HEK293 (cell line): Measurements from ENCODE around the gene FBXO21.

Experiments used
- CTCF ChIA-PET: fragments of 350-600 bp; formaldehyde crosslinking; extraction: SDS; loops from one replicate; lab custom pipeline; 2021; ENCODE audit warnings: antibody characterized with exemption; lab: Yijun Ruan, JAX
- POLR2A ChIA-PET: fragments of 300-600 bp; formaldehyde crosslinking; extraction: SDS; loops from one replicate; lab custom pipeline; 2020; ENCODE audit warnings: antibody characterized with exemption, inconsistent platforms; lab: Yijun Ruan, JAX
- H3K27ac ChIP-seq: fragments of 200-500 bp; sonication (Bioruptor generic); 2 replicates; pipeline ENCODE4 v1.5.1; 2014; ENCODE audit warnings: low read depth, low read length, control low read depth, inconsistent platforms; ENCODE audit errors: extremely low read depth
- H3K36me3 ChIP-seq, 2 experiments: fragments of 200-500 bp in 1 of 2; sonication (Bioruptor generic) in 1 of 2; 1 replicate in 1 of 2; 2 replicates in 1 of 2; pipeline ENCODE4 v1.5.1; 2014 to 2017; ENCODE audit warnings: inconsistent platforms in 2 of 2, low read length in 2 of 2; ENCODE audit not compliant: control insufficient read depth in 2 of 2, insufficient read depth in 1 of 2
- H3K4me1 ChIP-seq: fragments of 200-500 bp; sonication (Bioruptor generic); 2 replicates; pipeline ENCODE4 v1.5.1; 2014; ENCODE audit warnings: mild to moderate bottlenecking, low read length, inconsistent platforms; ENCODE audit not compliant: control insufficient read depth, insufficient read depth
- H3K4me3 ChIP-seq: 2 replicates; pipeline ENCODE4 v1.5.1; 2011; ENCODE audit warnings: low read depth, mild to moderate bottlenecking, control low read depth, low read length, moderate library complexity
- H3K9me3 ChIP-seq: fragments of 200-500 bp; sonication (Bioruptor generic); 2 replicates; pipeline ENCODE4 v1.5.1; 2014; ENCODE audit warnings: low read depth, low read length, inconsistent platforms; ENCODE audit not compliant: control insufficient read depth, insufficient read depth
- KLF8 ChIP-seq: fragments of 450-650 bp; formaldehyde crosslinking; IDR thresholded peaks from 2 replicates; pipeline ENCODE4 v1.5.1; 2016; ENCODE audit warnings: missing biosample characterization, missing genetic modification characterization
- SCRT1 ChIP-seq: fragments of 450-650 bp; formaldehyde crosslinking; IDR thresholded peaks from 2 replicates; pipeline ENCODE4 v1.5.1; 2016; ENCODE audit warnings: missing biosample characterization, missing genetic modification characterization, borderline replicate concordance
- SCRT2 ChIP-seq: fragments of 450-650 bp; formaldehyde crosslinking; IDR thresholded peaks from 2 replicates; pipeline ENCODE4 v1.5.1; 2016; ENCODE audit warnings: missing biosample characterization, missing genetic modification characterization
- SETDB1 ChIP-seq: IDR thresholded peaks from one replicate; pipeline ENCODE4 v1.6.1; 2017; ENCODE audit warnings: mild to moderate bottlenecking, low read length, moderate library complexity, mixed read lengths; ENCODE audit not compliant: insufficient read length
- SP2 ChIP-seq: fragments of 450-650 bp; formaldehyde crosslinking; IDR thresholded peaks from 2 replicates; pipeline ENCODE4 v1.5.1; 2016; ENCODE audit warnings: missing biosample characterization, missing genetic modification characterization
- WT1 ChIP-seq: fragments of 450-650 bp; formaldehyde crosslinking; IDR thresholded peaks from 2 replicates; pipeline ENCODE4 v1.5.1; 2016; ENCODE audit warnings: missing biosample characterization, missing genetic modification characterization
- YY1 ChIP-seq: fragments of 450-650 bp; formaldehyde crosslinking; IDR thresholded peaks from 2 replicates; pipeline ENCODE4 v1.5.1; 2018; ENCODE audit warnings: missing biosample characterization, missing genetic modification characterization
- ZEB2 ChIP-seq: fragments of 450-650 bp; formaldehyde crosslinking; IDR thresholded peaks from 2 replicates; pipeline ENCODE4 v1.5.1; 2016; ENCODE audit warnings: missing biosample characterization, missing genetic modification characterization
- ZNF223 ChIP-seq: fragments of 450-650 bp; formaldehyde crosslinking; IDR thresholded peaks from 2 replicates; pipeline ENCODE4 v1.5.1; 2016; ENCODE audit warnings: missing biosample characterization, missing genetic modification characterization
- ZNF274 ChIP-seq, 2 experiments: fragments of 200-500 bp in 1 of 2; fragments of 450-650 bp in 1 of 2; sonication (Bioruptor generic) in 1 of 2; formaldehyde crosslinking in 1 of 2; IDR thresholded peaks; 2 replicates each; pipeline versions ENCODE4 v1.5.1 to v1.6.1; 2014 to 2016; ENCODE audit warnings: borderline replicate concordance in 1 of 2, inconsistent platforms in 1 of 2, low read length in 1 of 2, missing biosample characterization in 1 of 2, missing genetic modification characterization in 1 of 2
- ZNF302 ChIP-seq: fragments of 450-650 bp; formaldehyde crosslinking; IDR thresholded peaks from 2 replicates; pipeline ENCODE4 v1.5.1; 2016; ENCODE audit warnings: missing biosample characterization, missing genetic modification characterization, low read depth
- ZNF350 ChIP-seq: fragments of 450-650 bp; formaldehyde crosslinking; IDR thresholded peaks from 2 replicates; pipeline ENCODE4 v1.5.0; 2017; ENCODE audit warnings: missing biosample characterization, mild to moderate bottlenecking, missing genetic modification characterization
- ZNF423 ChIP-seq: fragments of 450-650 bp; formaldehyde crosslinking; IDR thresholded peaks from 2 replicates; pipeline ENCODE4 v1.5.1; 2016; ENCODE audit warnings: missing biosample characterization, missing genetic modification characterization
- ZNF48 ChIP-seq: fragments of 450-650 bp; formaldehyde crosslinking; IDR thresholded peaks from 2 replicates; pipeline ENCODE4 v1.5.1; 2016; ENCODE audit warnings: missing biosample characterization, missing genetic modification characterization
- ZNF514 ChIP-seq: fragments of 450-650 bp; formaldehyde crosslinking; IDR thresholded peaks from 2 replicates; pipeline ENCODE4 v1.5.1; 2016; ENCODE audit warnings: missing biosample characterization, missing genetic modification characterization
- ZNF621 ChIP-seq: fragments of 450-650 bp; formaldehyde crosslinking; IDR thresholded peaks from 2 replicates; pipeline ENCODE4 v1.5.1; 2017; ENCODE audit warnings: missing biosample characterization, missing genetic modification characterization
- TF ChIP-seq, protein P1 (sequence below): fragments of 450-650 bp; IDR thresholded peaks from 2 replicates; pipeline ENCODE4 v1.5.1; 2018; ENCODE audit warnings: missing biosample characterization, missing genetic modification characterization
- TF ChIP-seq, protein P2 (sequence below): fragments of 450-650 bp; formaldehyde crosslinking; IDR thresholded peaks from 2 replicates; pipeline ENCODE4 v1.5.1; 2016; ENCODE audit warnings: missing biosample characterization, missing genetic modification characterization
- TF ChIP-seq, protein P3 (sequence below): fragments of 450-650 bp; formaldehyde crosslinking; IDR thresholded peaks from 2 replicates; pipeline ENCODE4 v1.5.1; 2016; ENCODE audit warnings: missing biosample characterization, missing genetic modification characterization, borderline replicate concordance
- TF ChIP-seq, protein P4 (sequence below): fragments of 450-650 bp; formaldehyde crosslinking; IDR thresholded peaks from 2 replicates; pipeline ENCODE4 v1.5.1; 2016; ENCODE audit warnings: missing biosample characterization, missing genetic modification characterization, low read depth

The FBXO21 gene

DNA sequence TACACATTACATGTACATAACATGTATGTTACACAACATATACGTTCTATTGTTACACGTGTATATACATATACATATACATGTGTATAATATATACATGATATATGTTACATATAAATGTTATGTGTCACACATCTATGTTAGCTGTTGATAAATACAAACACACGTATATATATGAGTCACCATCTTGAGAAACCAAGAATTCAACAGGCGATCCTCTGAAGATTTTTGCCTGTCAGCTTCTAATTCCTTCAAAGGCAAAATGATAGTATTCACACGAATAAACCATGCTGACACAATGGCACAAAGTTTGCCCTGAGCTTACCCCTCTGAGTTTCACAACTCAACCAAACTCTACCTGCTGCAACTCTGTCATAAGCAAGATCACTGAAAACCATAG is 60.9 kb downstream of the FBXO21 start:
- Histone ChIP-seq H3K9me3 (no peaks in the 10 kb centered on the region), H3K27ac (no peak overlapping the region), H3K4me3 (no peak overlapping the region), H3K4me1 (no peaks in the 10 kb centered on the region), H3K36me3 (no peaks in the 10 kb centered on the region)
- TF ChIP-seq YY1 (tag by site-specific recombination) (no peak), SCRT2 (0 out of 2 replicates have a peak, but pooled peaks have one; percentile 16), SP2 (tag by site-specific recombination) (no peak), ZNF302 (tag by site-specific recombination) (no peak), ZNF514 (tag by site-specific recombination) (no peak), SETDB1 (no peak)
- TF ChIP-seq, protein P1, sequence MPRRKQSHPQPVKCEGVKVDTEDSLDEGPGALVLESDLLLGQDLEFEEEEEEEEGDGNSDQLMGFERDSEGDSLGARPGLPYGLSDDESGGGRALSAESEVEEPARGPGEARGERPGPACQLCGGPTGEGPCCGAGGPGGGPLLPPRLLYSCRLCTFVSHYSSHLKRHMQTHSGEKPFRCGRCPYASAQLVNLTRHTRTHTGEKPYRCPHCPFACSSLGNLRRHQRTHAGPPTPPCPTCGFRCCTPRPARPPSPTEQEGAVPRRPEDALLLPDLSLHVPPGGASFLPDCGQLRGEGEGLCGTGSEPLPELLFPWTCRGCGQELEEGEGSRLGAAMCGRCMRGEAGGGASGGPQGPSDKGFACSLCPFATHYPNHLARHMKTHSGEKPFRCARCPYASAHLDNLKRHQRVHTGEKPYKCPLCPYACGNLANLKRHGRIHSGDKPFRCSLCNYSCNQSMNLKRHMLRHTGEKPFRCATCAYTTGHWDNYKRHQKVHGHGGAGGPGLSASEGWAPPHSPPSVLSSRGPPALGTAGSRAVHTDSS (tag by site-specific recombination) = no peak
- TF ChIP-seq, protein P2, sequence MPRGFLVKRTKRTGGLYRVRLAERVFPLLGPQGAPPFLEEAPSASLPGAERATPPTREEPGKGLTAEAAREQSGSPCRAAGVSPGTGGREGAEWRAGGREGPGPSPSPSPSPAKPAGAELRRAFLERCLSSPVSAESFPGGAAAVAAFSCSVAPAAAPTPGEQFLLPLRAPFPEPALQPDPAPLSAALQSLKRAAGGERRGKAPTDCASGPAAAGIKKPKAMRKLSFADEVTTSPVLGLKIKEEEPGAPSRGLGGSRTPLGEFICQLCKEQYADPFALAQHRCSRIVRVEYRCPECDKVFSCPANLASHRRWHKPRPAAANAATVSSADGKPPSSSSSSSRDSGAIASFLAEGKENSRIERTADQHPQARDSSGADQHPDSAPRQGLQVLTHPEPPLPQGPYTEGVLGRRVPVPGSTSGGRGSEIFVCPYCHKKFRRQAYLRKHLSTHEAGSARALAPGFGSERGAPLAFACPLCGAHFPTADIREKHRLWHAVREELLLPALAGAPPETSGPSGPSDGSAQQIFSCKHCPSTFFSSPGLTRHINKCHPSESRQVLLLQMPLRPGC (tag by site-specific recombination) = no peak
- ChIA-PET POLR2A (no interaction called here), CTCF (interaction anchor here (0.8 to 2.8 kb wide), 4 partner anchors 9 to 21 kb away, joined by 3 to 13 read pairs (median 8); no protein-coding TSS in a partner anchor)

DNA sequence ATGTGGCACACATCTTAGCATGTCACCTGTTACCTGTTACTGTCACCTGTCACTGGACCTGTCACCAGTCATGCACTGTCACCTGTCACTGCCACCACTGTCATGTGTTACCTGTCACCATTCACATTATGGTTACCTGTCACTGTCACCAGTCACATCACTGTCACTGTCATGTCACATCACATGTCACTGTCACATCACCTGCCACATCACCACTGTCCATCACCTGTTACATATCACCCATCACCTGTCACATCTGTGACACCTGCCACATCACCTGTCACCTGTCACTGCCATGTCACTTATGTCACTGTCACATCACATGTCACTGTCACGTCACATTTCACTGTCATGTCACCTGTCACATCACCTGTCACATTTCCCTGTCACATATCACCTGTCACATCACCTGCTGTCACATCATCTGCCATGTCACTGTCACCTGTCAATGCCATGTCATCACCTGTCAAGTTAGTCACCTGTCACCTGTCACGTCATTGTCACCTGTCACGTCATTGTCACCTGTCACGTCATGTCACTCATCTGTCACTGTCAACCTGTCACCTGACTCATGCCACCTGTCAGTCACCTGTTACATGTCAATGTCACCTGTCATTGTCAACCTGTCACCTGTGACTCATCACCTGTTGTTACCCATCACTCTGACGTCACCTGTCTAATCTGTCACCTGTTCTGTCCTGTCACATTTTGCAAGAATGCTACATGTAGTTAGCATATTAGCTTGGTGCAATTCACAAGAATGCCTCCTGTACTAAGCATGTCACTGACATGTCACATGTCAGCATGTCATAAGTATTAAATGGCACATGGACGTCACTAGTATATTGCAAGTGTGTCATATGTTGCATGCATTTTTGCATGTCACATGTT is 62.1 kb downstream of the FBXO21 start:
- ChIA-PET POLR2A (no interaction called here), CTCF (interaction anchor here (2.8 kb wide), 1 partner anchor 8 kb away, joined by 13 read pairs; no protein-coding TSS in a partner anchor)
- Histone ChIP-seq H3K4me1 (no peaks in the 10 kb centered on the region), H3K4me3 (no peak overlapping the region), H3K9me3 (no peaks in the 10 kb centered on the region), H3K36me3 (no peaks in the 10 kb centered on the region), H3K27ac (no peak overlapping the region)
- TF ChIP-seq ZNF423 (tag by site-specific recombination) (0 out of 2 replicates have a peak, but pooled peaks have one; percentile 47), ZNF274 (IDR thresholded peaks at IDR 0.05; ENCODE audit: low read length) (no peak), ZNF274 (tag by site-specific recombination; IDR thresholded peaks at IDR 0.05; ENCODE audit: borderline replicate concordance) (0 out of 2 replicates have a peak, but pooled peaks have one; percentile 28), WT1 (tag by site-specific recombination) (no peak), ZNF48 (tag by site-specific recombination) (no peak), ZNF621 (tag by site-specific recombination) (0 out of 2 replicates have a peak, but pooled peaks have one; percentile 19), KLF8 (tag by site-specific recombination) (no peak), SCRT1 (tag by site-specific recombination) (peak; percentile 99), ZEB2 (tag by site-specific recombination) (peak; percentile 100), ZNF350 (no peak), ZNF223 (tag by site-specific recombination) (no peak), SCRT2 (peak; percentile 97)
- TF ChIP-seq, protein P3, sequence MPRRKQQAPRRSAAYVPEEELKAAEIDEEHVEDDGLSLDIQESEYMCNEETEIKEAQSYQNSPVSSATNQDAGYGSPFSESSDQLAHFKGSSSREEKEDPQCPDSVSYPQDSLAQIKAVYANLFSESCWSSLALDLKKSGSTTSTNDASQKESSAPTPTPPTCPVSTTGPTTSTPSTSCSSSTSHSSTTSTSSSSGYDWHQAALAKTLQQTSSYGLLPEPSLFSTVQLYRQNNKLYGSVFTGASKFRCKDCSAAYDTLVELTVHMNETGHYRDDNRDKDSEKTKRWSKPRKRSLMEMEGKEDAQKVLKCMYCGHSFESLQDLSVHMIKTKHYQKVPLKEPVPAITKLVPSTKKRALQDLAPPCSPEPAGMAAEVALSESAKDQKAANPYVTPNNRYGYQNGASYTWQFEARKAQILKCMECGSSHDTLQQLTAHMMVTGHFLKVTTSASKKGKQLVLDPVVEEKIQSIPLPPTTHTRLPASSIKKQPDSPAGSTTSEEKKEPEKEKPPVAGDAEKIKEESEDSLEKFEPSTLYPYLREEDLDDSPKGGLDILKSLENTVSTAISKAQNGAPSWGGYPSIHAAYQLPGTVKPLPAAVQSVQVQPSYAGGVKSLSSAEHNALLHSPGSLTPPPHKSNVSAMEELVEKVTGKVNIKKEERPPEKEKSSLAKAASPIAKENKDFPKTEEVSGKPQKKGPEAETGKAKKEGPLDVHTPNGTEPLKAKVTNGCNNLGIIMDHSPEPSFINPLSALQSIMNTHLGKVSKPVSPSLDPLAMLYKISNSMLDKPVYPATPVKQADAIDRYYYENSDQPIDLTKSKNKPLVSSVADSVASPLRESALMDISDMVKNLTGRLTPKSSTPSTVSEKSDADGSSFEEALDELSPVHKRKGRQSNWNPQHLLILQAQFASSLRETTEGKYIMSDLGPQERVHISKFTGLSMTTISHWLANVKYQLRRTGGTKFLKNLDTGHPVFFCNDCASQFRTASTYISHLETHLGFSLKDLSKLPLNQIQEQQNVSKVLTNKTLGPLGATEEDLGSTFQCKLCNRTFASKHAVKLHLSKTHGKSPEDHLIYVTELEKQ (tag by site-specific recombination) = peak; percentile 100
- TF ChIP-seq, protein P4, sequence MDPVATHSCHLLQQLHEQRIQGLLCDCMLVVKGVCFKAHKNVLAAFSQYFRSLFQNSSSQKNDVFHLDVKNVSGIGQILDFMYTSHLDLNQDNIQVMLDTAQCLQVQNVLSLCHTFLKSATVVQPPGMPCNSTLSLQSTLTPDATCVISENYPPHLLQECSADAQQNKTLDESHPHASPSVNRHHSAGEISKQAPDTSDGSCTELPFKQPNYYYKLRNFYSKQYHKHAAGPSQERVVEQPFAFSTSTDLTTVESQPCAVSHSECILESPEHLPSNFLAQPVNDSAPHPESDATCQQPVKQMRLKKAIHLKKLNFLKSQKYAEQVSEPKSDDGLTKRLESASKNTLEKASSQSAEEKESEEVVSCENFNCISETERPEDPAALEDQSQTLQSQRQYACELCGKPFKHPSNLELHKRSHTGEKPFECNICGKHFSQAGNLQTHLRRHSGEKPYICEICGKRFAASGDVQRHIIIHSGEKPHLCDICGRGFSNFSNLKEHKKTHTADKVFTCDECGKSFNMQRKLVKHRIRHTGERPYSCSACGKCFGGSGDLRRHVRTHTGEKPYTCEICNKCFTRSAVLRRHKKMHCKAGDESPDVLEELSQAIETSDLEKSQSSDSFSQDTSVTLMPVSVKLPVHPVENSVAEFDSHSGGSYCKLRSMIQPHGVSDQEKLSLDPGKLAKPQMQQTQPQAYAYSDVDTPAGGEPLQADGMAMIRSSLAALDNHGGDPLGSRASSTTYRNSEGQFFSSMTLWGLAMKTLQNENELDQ = 0 out of 2 replicates have a peak, but pooled peaks have one; percentile 32
